ENCODE measurements around the gene AHSG.

GRCh38 chr3:186644683-186645082 lies 31.8 kb downstream of the AHSG start:
- TF ChIP-seq, protein P1, sequence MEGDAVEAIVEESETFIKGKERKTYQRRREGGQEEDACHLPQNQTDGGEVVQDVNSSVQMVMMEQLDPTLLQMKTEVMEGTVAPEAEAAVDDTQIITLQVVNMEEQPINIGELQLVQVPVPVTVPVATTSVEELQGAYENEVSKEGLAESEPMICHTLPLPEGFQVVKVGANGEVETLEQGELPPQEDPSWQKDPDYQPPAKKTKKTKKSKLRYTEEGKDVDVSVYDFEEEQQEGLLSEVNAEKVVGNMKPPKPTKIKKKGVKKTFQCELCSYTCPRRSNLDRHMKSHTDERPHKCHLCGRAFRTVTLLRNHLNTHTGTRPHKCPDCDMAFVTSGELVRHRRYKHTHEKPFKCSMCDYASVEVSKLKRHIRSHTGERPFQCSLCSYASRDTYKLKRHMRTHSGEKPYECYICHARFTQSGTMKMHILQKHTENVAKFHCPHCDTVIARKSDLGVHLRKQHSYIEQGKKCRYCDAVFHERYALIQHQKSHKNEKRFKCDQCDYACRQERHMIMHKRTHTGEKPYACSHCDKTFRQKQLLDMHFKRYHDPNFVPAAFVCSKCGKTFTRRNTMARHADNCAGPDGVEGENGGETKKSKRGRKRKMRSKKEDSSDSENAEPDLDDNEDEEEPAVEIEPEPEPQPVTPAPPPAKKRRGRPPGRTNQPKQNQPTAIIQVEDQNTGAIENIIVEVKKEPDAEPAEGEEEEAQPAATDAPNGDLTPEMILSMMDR (IDR thresholded peaks at IDR 0.05 in 2 of 3, conservative IDR thresholded peaks at IDR 0.05 in 1 of 3; ENCODE audit: borderline replicate concordance in 1 of 3, insufficient read depth in 1 of 3, low read depth in 2 of 3, low read length in 2 of 3), result no peak
- TF ChIP-seq RAD21 (IDR thresholded peaks at IDR 0.05; ENCODE audit: low read depth), result no peak
- TF ChIP-seq SP1 (IDR thresholded peaks at IDR 0.05; ENCODE audit: low read depth), result no peak
- TF ChIP-seq EZH2 (IDR thresholded peaks at IDR 0.05), result no peak
- TF ChIP-seq, protein P2, sequence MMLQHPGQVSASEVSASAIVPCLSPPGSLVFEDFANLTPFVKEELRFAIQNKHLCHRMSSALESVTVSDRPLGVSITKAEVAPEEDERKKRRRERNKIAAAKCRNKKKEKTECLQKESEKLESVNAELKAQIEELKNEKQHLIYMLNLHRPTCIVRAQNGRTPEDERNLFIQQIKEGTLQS (IDR thresholded peaks at IDR 0.05), result no peak
- no peak for TF ChIP-seq POLR2AphosphoS5 (IDR thresholded peaks at IDR 0.05; ENCODE audit: low read depth, low read length)
- TF ChIP-seq, protein P3, sequence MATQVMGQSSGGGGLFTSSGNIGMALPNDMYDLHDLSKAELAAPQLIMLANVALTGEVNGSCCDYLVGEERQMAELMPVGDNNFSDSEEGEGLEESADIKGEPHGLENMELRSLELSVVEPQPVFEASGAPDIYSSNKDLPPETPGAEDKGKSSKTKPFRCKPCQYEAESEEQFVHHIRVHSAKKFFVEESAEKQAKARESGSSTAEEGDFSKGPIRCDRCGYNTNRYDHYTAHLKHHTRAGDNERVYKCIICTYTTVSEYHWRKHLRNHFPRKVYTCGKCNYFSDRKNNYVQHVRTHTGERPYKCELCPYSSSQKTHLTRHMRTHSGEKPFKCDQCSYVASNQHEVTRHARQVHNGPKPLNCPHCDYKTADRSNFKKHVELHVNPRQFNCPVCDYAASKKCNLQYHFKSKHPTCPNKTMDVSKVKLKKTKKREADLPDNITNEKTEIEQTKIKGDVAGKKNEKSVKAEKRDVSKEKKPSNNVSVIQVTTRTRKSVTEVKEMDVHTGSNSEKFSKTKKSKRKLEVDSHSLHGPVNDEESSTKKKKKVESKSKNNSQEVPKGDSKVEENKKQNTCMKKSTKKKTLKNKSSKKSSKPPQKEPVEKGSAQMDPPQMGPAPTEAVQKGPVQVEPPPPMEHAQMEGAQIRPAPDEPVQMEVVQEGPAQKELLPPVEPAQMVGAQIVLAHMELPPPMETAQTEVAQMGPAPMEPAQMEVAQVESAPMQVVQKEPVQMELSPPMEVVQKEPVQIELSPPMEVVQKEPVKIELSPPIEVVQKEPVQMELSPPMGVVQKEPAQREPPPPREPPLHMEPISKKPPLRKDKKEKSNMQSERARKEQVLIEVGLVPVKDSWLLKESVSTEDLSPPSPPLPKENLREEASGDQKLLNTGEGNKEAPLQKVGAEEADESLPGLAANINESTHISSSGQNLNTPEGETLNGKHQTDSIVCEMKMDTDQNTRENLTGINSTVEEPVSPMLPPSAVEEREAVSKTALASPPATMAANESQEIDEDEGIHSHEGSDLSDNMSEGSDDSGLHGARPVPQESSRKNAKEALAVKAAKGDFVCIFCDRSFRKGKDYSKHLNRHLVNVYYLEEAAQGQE (IDR thresholded peaks at IDR 0.05; ENCODE audit: low read depth), result no peak
- no peak for TF ChIP-seq MAX (IDR thresholded peaks at IDR 0.05)
- TF ChIP-seq, protein P4, sequence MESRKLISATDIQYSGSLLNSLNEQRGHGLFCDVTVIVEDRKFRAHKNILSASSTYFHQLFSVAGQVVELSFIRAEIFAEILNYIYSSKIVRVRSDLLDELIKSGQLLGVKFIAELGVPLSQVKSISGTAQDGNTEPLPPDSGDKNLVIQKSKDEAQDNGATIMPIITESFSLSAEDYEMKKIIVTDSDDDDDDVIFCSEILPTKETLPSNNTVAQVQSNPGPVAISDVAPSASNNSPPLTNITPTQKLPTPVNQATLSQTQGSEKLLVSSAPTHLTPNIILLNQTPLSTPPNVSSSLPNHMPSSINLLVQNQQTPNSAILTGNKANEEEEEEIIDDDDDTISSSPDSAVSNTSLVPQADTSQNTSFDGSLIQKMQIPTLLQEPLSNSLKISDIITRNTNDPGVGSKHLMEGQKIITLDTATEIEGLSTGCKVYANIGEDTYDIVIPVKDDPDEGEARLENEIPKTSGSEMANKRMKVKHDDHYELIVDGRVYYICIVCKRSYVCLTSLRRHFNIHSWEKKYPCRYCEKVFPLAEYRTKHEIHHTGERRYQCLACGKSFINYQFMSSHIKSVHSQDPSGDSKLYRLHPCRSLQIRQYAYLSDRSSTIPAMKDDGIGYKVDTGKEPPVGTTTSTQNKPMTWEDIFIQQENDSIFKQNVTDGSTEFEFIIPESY (IDR thresholded peaks at IDR 0.05; ENCODE audit: extremely low read depth, insufficient replicate concordance, low read length), result no peak
- no peak for TF ChIP-seq JUND (IDR thresholded peaks at IDR 0.05)
- no peak for TF ChIP-seq POLR2A (IDR thresholded peaks at IDR 0.05; ENCODE audit: borderline replicate concordance, extremely low read depth, insufficient read depth, insufficient read length)
- TF ChIP-seq ZNF274 (IDR thresholded peaks at IDR 0.05; ENCODE audit: low read depth, low read length), result no peak
- no peak for TF ChIP-seq TCF7L2 (IDR thresholded peaks at IDR 0.05; ENCODE audit: borderline replicate concordance, extremely low read depth, insufficient read depth, insufficient read length)

Data from HCT116 (cell line).